ENCODE measurements around the gene OR8H3.

DNA sequence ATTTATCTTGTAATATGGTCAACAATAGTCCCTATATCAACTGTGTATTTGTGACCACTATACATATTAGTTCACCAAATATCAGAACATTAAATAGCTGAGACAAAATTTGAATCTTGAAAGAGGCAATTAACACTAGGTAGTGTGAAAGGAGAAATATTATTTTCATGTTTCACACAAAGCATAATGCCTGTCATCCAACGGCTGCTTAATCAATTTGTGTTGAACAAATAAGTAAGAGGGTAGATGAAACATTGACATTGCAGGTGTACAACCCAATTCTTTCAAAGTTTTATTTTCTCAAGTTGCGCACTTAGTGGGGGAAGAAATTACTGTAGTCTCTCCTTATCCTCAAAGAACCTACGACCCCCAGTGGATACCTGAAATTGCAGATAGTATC is 32.5 kb upstream of the OR8H3 start:
- TF ChIP-seq EGR1 (IDR thresholded peaks at IDR 0.05; ENCODE audit: borderline replicate concordance in 1 of 2, low read depth in 2 of 2, low read length in 2 of 2) = no peak
- TF ChIP-seq ZNF274 (IDR thresholded peaks at IDR 0.05; ENCODE audit: insufficient read depth, insufficient read length) = no peak
- TF ChIP-seq POLR2A (IDR thresholded peaks at IDR 0.05; ENCODE audit: low read depth, low read length) = no peak
- TF ChIP-seq, protein P1, sequence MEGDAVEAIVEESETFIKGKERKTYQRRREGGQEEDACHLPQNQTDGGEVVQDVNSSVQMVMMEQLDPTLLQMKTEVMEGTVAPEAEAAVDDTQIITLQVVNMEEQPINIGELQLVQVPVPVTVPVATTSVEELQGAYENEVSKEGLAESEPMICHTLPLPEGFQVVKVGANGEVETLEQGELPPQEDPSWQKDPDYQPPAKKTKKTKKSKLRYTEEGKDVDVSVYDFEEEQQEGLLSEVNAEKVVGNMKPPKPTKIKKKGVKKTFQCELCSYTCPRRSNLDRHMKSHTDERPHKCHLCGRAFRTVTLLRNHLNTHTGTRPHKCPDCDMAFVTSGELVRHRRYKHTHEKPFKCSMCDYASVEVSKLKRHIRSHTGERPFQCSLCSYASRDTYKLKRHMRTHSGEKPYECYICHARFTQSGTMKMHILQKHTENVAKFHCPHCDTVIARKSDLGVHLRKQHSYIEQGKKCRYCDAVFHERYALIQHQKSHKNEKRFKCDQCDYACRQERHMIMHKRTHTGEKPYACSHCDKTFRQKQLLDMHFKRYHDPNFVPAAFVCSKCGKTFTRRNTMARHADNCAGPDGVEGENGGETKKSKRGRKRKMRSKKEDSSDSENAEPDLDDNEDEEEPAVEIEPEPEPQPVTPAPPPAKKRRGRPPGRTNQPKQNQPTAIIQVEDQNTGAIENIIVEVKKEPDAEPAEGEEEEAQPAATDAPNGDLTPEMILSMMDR (IDR thresholded peaks at IDR 0.05 in 2 of 3, conservative IDR thresholded peaks at IDR 0.05 in 1 of 3; ENCODE audit: control insufficient read depth in 2 of 3, extremely low read depth in 1 of 3, insufficient read depth in 1 of 3, low read depth in 3 of 3, low read length in 3 of 3) = no peak
- TF ChIP-seq SUZ12 (IDR thresholded peaks at IDR 0.05; ENCODE audit: unreplicated experiment) = no peak
- TF ChIP-seq TBL1XR1 (IDR thresholded peaks at IDR 0.05; ENCODE audit: low read depth, low read length) = no peak
- no peak for TF ChIP-seq ETV6 (conservative IDR thresholded peaks at IDR 0.05 in 1 of 2, IDR thresholded peaks at IDR 0.05 in 1 of 2; ENCODE audit: borderline replicate concordance in 1 of 2, low read depth in 1 of 2)
- TF ChIP-seq POLR2AphosphoS5 (IDR thresholded peaks at IDR 0.05; ENCODE audit: low read length) = no peak
- no peak for TF ChIP-seq ZNF207 (IDR thresholded peaks at IDR 0.05; ENCODE audit: borderline replicate concordance)
- TF ChIP-seq POLR2AphosphoS2 (IDR thresholded peaks at IDR 0.05; ENCODE audit: low read depth, low read length) = no peak
- no peak for TF ChIP-seq EZH2 (IDR thresholded peaks at IDR 0.05; ENCODE audit: borderline replicate concordance, control insufficient read depth, low read depth, low read length)
- TF ChIP-seq, protein P2, sequence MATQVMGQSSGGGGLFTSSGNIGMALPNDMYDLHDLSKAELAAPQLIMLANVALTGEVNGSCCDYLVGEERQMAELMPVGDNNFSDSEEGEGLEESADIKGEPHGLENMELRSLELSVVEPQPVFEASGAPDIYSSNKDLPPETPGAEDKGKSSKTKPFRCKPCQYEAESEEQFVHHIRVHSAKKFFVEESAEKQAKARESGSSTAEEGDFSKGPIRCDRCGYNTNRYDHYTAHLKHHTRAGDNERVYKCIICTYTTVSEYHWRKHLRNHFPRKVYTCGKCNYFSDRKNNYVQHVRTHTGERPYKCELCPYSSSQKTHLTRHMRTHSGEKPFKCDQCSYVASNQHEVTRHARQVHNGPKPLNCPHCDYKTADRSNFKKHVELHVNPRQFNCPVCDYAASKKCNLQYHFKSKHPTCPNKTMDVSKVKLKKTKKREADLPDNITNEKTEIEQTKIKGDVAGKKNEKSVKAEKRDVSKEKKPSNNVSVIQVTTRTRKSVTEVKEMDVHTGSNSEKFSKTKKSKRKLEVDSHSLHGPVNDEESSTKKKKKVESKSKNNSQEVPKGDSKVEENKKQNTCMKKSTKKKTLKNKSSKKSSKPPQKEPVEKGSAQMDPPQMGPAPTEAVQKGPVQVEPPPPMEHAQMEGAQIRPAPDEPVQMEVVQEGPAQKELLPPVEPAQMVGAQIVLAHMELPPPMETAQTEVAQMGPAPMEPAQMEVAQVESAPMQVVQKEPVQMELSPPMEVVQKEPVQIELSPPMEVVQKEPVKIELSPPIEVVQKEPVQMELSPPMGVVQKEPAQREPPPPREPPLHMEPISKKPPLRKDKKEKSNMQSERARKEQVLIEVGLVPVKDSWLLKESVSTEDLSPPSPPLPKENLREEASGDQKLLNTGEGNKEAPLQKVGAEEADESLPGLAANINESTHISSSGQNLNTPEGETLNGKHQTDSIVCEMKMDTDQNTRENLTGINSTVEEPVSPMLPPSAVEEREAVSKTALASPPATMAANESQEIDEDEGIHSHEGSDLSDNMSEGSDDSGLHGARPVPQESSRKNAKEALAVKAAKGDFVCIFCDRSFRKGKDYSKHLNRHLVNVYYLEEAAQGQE (IDR thresholded peaks at IDR 0.05; ENCODE audit: low read depth, low read length) = no peak
- no peak for TF ChIP-seq JUND (IDR thresholded peaks at IDR 0.05; ENCODE audit: low read depth, low read length)

Data from GM12878 (cell line).